Measurements from ENCODE around the gene PI4K2B.
"Not testable (repeated sequence)": the region's sequence is repeated elsewhere in the genome, so short reads cannot be mapped to it uniquely, and the experiment has no call there.

Gene PI4K2B

DNA sequence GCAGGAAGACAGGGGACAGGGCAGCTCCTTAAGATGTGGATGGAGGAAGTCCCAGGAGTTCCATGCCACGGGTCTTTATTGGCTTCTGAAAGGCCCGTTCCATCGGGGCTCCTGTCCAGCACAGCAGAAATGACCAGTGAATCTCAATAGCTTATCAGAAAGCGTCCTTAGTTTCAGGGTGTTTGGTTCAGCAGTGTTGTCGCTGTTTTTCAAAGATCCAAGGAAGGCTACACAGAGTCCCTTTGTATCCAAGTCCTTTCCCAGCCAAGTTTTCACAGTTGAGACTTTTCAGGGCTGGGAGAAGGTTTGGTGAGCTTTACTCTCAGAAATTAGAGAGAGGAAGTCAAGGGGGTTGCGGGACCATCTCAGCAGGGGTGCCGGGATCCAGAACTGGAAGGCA is 73.8 kb downstream of the PI4K2B start:
- Histone ChIP-seq H3K9ac (ENCODE audit: low read depth, low read length) (no peak overlapping the region), H3K4me1 (ENCODE audit: insufficient read depth, low read length) (no peaks in the 10 kb centered on the region), H3K36me3 (ENCODE audit: insufficient read depth, low read length) (no peaks in the 10 kb centered on the region), H3K9me3 (ENCODE audit: control insufficient read depth, insufficient read depth, low read length) (no peaks in the 10 kb centered on the region)

GRCh38 chr4:25308306-25308705 is 74.5 kb downstream of the PI4K2B start:
- Histone ChIP-seq H3K4me1 (ENCODE audit: insufficient read depth, low read length) (no peaks in the 10 kb centered on the region), H3K9ac (ENCODE audit: low read depth, low read length) (no peak overlapping the region), H3K36me3 (ENCODE audit: insufficient read depth, low read length) (no peaks in the 10 kb centered on the region), H3K9me3 (ENCODE audit: control insufficient read depth, insufficient read depth, low read length) (no peaks in the 10 kb centered on the region)

GRCh38 chr4:25308761-25309160 is 74.9 kb downstream of the PI4K2B start:
- no peaks in the 10 kb centered on the region for H3K36me3 ChIP-seq (ENCODE audit: insufficient read depth, low read length)
- no peaks in the 10 kb centered on the region for H3K4me1 ChIP-seq (ENCODE audit: insufficient read depth, low read length)
- no peak overlapping the region for H3K9ac ChIP-seq (ENCODE audit: low read depth, low read length)
- H3K9me3 ChIP-seq (ENCODE audit: control insufficient read depth, insufficient read depth, low read length), result no peaks in the 10 kb centered on the region

DNA sequence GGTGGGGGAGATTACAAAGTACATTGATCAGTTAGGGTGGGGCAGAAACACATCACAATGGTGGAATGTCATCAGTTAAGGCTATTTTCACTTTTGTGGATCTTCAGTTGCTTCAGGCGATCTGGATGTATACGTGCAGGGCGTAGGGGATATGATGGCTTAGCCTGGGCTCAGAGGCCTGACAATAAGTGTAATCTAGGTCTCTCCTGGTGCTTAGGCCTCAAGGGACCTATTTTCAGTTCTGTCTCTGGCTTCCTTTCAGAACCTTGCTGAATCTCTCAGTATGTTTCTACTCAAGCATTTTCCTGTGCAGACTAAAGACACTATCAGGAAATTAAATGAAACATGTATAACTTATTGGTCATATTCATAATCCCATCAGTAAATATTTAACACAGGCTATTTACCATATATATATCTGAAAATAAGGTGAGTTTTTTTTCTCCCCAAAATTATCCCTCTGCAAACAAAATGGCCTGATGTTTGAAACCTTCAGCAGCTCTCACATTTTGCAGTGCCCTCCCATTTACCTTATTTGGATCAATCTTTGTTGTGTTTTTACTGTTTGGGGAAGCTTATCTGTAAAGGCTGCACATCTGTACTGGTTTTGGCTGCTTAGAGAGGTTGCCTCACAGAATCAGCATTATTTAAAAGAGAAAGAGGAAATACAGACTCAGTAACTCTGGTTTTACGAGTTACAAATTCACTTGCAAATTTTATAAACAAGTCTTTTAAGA is 76.4 kb downstream of the PI4K2B start:
- no peaks in the 10 kb centered on the region for H3K36me3 ChIP-seq (ENCODE audit: insufficient read depth, low read length)
- H3K4me1 ChIP-seq (ENCODE audit: insufficient read depth, low read length), result no peaks in the 10 kb centered on the region
- no peaks in the 10 kb centered on the region for H3K9me3 ChIP-seq (ENCODE audit: control insufficient read depth, insufficient read depth, low read length)
- no peak overlapping the region for H3K9ac ChIP-seq (ENCODE audit: low read depth, low read length)

GRCh38 chr4:25310803-25311166 is 77.0 kb downstream of the PI4K2B start:
- no peaks in the 10 kb centered on the region for H3K4me1 ChIP-seq (ENCODE audit: insufficient read depth, low read length)
- H3K9ac ChIP-seq (ENCODE audit: low read depth, low read length), result no peak overlapping the region
- no peaks in the 10 kb centered on the region for H3K9me3 ChIP-seq (ENCODE audit: control insufficient read depth, insufficient read depth, low read length)
- no peaks in the 10 kb centered on the region for H3K36me3 ChIP-seq (ENCODE audit: insufficient read depth, low read length)

- no peaks in the 10 kb centered on the region for H3K4me1 ChIP-seq (ENCODE audit: insufficient read depth, low read length)
- no peaks in the 10 kb centered on the region for H3K36me3 ChIP-seq (ENCODE audit: insufficient read depth, low read length)
- no peaks in the 10 kb centered on the region for H3K9me3 ChIP-seq (ENCODE audit: control insufficient read depth, insufficient read depth, low read length)
- peak within 1 kb of the TSS; percentile 83 for H3K9ac ChIP-seq (ENCODE audit: low read depth, low read length)
These were observed 78.8 kb downstream of the PI4K2B start, which contains the start of gene ZCCHC4 for GRCh38 chr4:25312496-25313200. ZCCHC4 (plus strand) TSS chr4:25312774; CDS start chr4:25312810, 36 bp downstream.

- no peaks in the 10 kb centered on the region for H3K9me3 ChIP-seq (ENCODE audit: control insufficient read depth, insufficient read depth, low read length)
- peak overlapping the region; percentile 83 for H3K9ac ChIP-seq (ENCODE audit: low read depth, low read length)
- no peaks in the 10 kb centered on the region for H3K4me1 ChIP-seq (ENCODE audit: insufficient read depth, low read length)
- H3K36me3 ChIP-seq (ENCODE audit: insufficient read depth, low read length), result no peaks in the 10 kb centered on the region
These were observed 79.5 kb downstream of the PI4K2B start for GRCh38 chr4:25313201-25313895.

GRCh38 chr4:25320336-25320735 is 86.5 kb downstream of the PI4K2B start:
- Histone ChIP-seq H3K4me1 (ENCODE audit: insufficient read depth, low read length) (peaks cover 10% of the 10 kb centered on the region; the same call in 1 of the 2 replicates), H3K9me3 (ENCODE audit: control insufficient read depth, insufficient read depth, low read length) (no peaks in the 10 kb centered on the region), H3K9ac (ENCODE audit: low read depth, low read length) (no peak overlapping the region), H3K36me3 (ENCODE audit: insufficient read depth, low read length) (no peaks in the 10 kb centered on the region)

DNA sequence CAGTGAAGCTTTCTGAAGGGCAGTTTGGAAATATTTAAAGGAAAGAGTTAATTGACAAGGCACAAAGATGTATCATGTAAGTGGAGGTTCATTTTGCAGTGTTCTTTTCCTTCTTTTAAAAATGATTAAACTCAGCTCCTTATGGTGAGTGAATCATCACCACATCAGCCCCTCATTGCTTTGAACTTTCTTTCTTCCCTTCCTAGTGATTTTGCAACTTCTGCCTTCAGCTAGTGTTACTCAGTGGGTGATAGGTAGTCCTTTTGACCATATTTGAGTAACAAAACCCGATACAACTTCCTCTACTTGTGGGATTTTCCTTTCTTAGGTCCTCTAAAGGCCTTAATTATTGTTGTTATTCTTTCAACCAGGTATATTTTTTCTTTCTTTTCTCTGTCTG is 86.9 kb downstream of the PI4K2B start:
- H3K36me3 ChIP-seq (ENCODE audit: insufficient read depth, low read length), result no peaks in the 10 kb centered on the region
- peaks cover 10% of the 10 kb centered on the region; the same call in 1 of the 2 replicates for H3K4me1 ChIP-seq (ENCODE audit: insufficient read depth, low read length)
- no peaks in the 10 kb centered on the region for H3K9me3 ChIP-seq (ENCODE audit: control insufficient read depth, insufficient read depth, low read length)
- H3K9ac ChIP-seq (ENCODE audit: low read depth, low read length), result no peak overlapping the region

- H3K4me1 ChIP-seq (ENCODE audit: insufficient read depth, low read length), result peaks cover 10% of the 10 kb centered on the region; the same call in 1 of the 2 replicates
- no peak overlapping the region for H3K9ac ChIP-seq (ENCODE audit: low read depth, low read length)
- no peaks in the 10 kb centered on the region for H3K9me3 ChIP-seq (ENCODE audit: control insufficient read depth, insufficient read depth, low read length)
- H3K36me3 ChIP-seq (ENCODE audit: insufficient read depth, low read length), result no peaks in the 10 kb centered on the region
These were observed 87.9 kb downstream of the PI4K2B start for GRCh38 chr4:25321703-25322102.

DNA sequence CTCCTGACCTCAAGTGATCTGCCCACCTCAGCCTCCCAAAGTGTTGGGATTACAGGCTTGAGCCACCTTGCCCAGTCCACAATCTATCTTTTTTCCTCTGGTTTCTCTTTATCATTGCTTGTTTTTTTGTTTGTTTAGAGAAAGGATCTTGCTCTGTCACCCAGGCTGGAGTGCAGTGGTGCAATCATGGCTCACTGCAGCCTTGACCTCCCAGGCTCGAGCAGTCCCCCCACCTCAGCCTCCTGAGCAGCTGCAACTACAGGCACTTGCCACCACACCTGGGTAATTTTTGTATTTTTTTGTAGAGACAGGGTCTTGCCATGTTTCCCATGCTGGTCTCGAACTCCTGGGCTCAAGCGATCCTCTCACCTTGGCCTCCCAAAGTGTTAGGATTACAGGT is 94.6 kb downstream of the PI4K2B start:
- H3K9me3 ChIP-seq (ENCODE audit: control insufficient read depth, insufficient read depth, low read length); H3K4me1 ChIP-seq (ENCODE audit: insufficient read depth, low read length); H3K9ac ChIP-seq (ENCODE audit: low read depth, low read length); H3K36me3 ChIP-seq (ENCODE audit: insufficient read depth, low read length): not testable (repeated sequence)

All from ES-I3 (cell line).